Naive thymus-derived CD4-positive, alpha-beta T cell (primary cell): ENCODE results near the gene GLIS1. TPM values are rescaled to one million over a fixed set of nuclear protein-coding genes. Genes with fewer than 3 reads are reported as not detected.

Source experiments
- ATAC-seq: fragments of 150-1000 bp; cut with Tn5 transposase; 2 replicates; pipeline ENCODE4 v1.10.0; 2021; ENCODE audit warnings: mild to moderate bottlenecking, moderate library complexity
- CTCF ChIA-PET: fragments of 350-600 bp; sonication (Branson Sonifier 250); formaldehyde crosslinking; loops from one replicate; lab custom pipeline; 2021; ENCODE audit warnings: antibody characterized with exemption; lab: Charles Lee
- POLR2A ChIA-PET: fragments of 350-600 bp; sonication (Branson Sonifier 250); formaldehyde crosslinking; loops from one replicate; lab custom pipeline; 2021; ENCODE audit warnings: antibody characterized with exemption, inconsistent platforms; lab: Charles Lee
- DNase-seq, 9 donors: peaks; one replicate each; pipeline versions ENCODE4 v3.0.0 to v3.0.0-alpha.2; 2020 to 2022; ENCODE audit warnings: mixed read lengths in 1 of 9
- H3K27ac ChIP-seq: one replicate; pipeline ENCODE4 v1.7.0; 2013; ENCODE audit warnings: mild to moderate bottlenecking, low read depth, low read length, moderate library complexity
- H3K27me3 ChIP-seq, 2 donors: one replicate each; pipeline ENCODE4 v1.7.0; 2013; ENCODE audit warnings: low read length in 2 of 2, mild to moderate bottlenecking in 2 of 2, moderate library complexity in 2 of 2; ENCODE audit not compliant: control insufficient read depth in 2 of 2, insufficient read depth in 2 of 2
- H3K36me3 ChIP-seq, 3 experiments: 1 replicate in 2 of 3; 2 replicates in 1 of 3; pipeline ENCODE4 v1.7.0; 2013; ENCODE audit warnings: low read length in 3 of 3, mild to moderate bottlenecking in 3 of 3, moderate library complexity in 1 of 3; ENCODE audit not compliant: insufficient read depth in 3 of 3, control insufficient read depth in 2 of 3
- H3K4me1 ChIP-seq, 2 donors: one replicate each; pipeline ENCODE4 v1.7.0; 2013; ENCODE audit warnings: low read length in 2 of 2, mild to moderate bottlenecking in 2 of 2, moderate library complexity in 1 of 2; ENCODE audit not compliant: control insufficient read depth in 2 of 2, insufficient read depth in 2 of 2
- H3K4me3 ChIP-seq: 2 replicates; pipeline ENCODE4 v1.7.0; 2013; ENCODE audit warnings: mild to moderate bottlenecking, low read length
- H3K9me3 ChIP-seq, 3 experiments: 1 replicate in 2 of 3; 2 replicates in 1 of 3; pipeline ENCODE4 v1.7.0; 2013; ENCODE audit warnings: low read length in 3 of 3; ENCODE audit not compliant: control insufficient read depth in 2 of 3
- H3K27ac Mint-ChIP-seq, 9 donors: one replicate each; pipeline ENCODE4 v1.8.0; 2020 to 2022; ENCODE audit warnings: mixed read lengths in 9 of 9, mild to moderate bottlenecking in 8 of 9, moderate library complexity in 5 of 9, inconsistent platforms in 2 of 9
- H3K27me3 Mint-ChIP-seq, 5 donors: one replicate each; pipeline ENCODE4 v1.8.0; 2021 to 2022; ENCODE audit warnings: mixed read lengths in 5 of 5, mild to moderate bottlenecking in 1 of 5
- H3K36me3 Mint-ChIP-seq, 5 donors: one replicate each; pipeline ENCODE4 v1.8.0; 2020 to 2022; ENCODE audit warnings: mixed read lengths in 5 of 5, mild to moderate bottlenecking in 3 of 5, inconsistent platforms in 1 of 5
- H3K4me1 Mint-ChIP-seq, 7 donors: one replicate each; pipeline ENCODE4 v1.8.0; 2020 to 2022; ENCODE audit warnings: mixed read lengths in 7 of 7, mild to moderate bottlenecking in 3 of 7, inconsistent platforms in 1 of 7
- H3K4me3 Mint-ChIP-seq, 10 donors: one replicate each; pipeline ENCODE4 v1.8.0; 2020 to 2022; ENCODE audit warnings: mild to moderate bottlenecking in 10 of 10, mixed read lengths in 10 of 10, moderate library complexity in 6 of 10, inconsistent platforms in 2 of 10
- H3K9me3 Mint-ChIP-seq, 11 donors: one replicate each; pipeline ENCODE4 v1.8.0; 2020 to 2022; ENCODE audit warnings: mixed read lengths in 11 of 11, mild to moderate bottlenecking in 4 of 11, inconsistent platforms in 1 of 11, moderate library complexity in 1 of 11
- intact Hi-C, 2 donors: fragments of 100-400 bp; cut with micrococcal nuclease; formaldehyde crosslinking; loops; one replicate each; pipeline ENCODE4 v1.15.1; 2023
- polyA plus RNA-seq, 2 donors: library from polyadenylated mRNA; unstranded; fragments of 300-500 nt; fragmentation: Illumina TruSeq; gene quantifications; one replicate each; pipeline ENCODE4 v1.2.3, GENCODE V29; 2021
- total RNA-seq, 6 experiments: library from RNA in 5 of 6; stranded (reverse) in 5 of 6; gene quantifications; 1 replicate in 5 of 6; 2 replicates in 1 of 6; pipeline ENCODE4 v1.2.3 and lab custom pipeline; 2021 to 2026

GLIS1 gene
- total and polyA plus RNA-seq, 7 experiments from 2014 or later, result not detected

DNA sequence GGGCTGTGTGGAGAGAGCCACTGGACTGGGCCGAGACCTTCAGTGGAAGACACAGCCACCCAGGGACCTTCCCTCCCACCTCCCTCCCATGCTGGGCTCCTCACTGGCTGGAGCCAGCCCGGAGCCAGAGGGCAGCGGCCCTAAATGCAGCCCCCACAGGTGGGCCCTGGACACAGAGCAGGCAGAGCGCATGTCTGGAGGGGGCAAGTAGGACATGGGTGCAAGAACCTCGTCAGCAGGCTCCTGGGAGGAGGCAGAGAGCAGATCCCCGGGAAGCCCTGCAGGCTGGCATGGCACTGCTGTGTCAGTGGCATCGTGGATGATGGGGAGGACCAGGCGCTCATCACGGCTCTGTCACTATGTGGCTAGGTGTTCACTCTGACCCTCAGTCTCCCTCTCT lies 234.1 kb downstream of the GLIS1 start:
- no peak for ATAC-seq
- Histone ChIP-seq H3K4me1 (no peaks in the 10 kb centered on the region), H3K36me3 (no peaks in the 10 kb centered on the region), H3K9me3 (no peaks in the 10 kb centered on the region), H3K4me3 (no peak overlapping the region), H3K27me3 (no peaks in the 10 kb centered on the region), H3K27ac (no peak overlapping the region)
- Mint-ChIP-seq H3K9me3 (no peaks in the 10 kb centered on the region), H3K27ac (no peak overlapping the region), H3K36me3 (no peaks in the 10 kb centered on the region), H3K4me1 (peaks cover 0 to 3% (median 0%) of the 10 kb centered on the region in 7 donors), H3K4me3 (no peak overlapping the region), H3K27me3 (peaks cover 0 to 6% (median 0%) of the 10 kb centered on the region in 5 donors)
- ChIA-PET POLR2A (no interaction called here), CTCF (no interaction called here)
- intact Hi-C loops, result no loop called here
- no peak for DNase-seq

DNA sequence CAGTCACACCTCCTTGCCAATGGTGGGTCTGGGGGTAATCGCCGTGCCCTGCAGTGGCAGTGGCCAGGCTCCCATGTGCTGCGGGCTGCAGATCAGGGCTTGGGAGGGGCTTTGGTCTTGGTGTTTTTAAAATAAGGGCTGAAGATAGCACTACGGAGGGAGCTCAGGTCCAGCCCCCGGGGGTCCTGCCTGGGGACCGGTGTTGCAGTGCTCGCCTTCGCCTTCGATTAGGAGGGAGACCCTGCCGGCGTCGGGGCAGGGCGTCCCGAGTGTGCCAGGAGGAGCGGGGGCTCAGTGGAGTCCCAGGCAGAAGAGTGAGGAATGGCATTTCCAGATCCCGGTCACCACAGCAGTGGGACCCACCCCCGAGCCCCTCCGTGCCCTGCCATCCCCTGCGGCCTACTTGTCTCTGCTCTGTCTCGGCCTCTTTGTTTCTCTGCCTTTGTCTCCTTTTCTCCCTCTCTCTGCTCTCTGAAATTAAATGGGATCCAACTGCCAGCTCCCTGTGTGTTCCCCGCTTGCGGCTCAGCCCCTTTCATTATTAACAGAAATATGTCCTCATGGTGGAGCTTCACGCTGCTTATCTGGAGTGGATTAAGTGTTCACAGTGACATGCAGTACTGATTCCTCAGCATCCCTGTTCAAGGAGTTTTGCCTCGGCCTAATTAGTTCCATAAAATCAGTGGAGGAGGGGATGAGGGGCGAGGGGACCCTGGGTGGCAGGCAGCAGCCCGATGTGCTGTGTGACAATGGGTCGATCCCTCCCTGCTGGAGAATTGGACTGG lies 235.3 kb downstream of the GLIS1 start:
- Mint-ChIP-seq H3K9me3 (no peaks in the 10 kb centered on the region), H3K27me3 (peaks cover 0 to 6% (median 0%) of the 10 kb centered on the region in 5 donors), H3K4me3 (no peak overlapping the region), H3K4me1 (peaks cover 0 to 4% (median 0%) of the 10 kb centered on the region in 7 donors), H3K36me3 (no peaks in the 10 kb centered on the region), H3K27ac (no peak overlapping the region)
- Histone ChIP-seq H3K4me1 (peaks cover 0 to 6% of the 10 kb centered on the region in 2 donors), H3K4me3 (no peak overlapping the region), H3K27me3 (no peaks in the 10 kb centered on the region), H3K9me3 (no peaks in the 10 kb centered on the region), H3K27ac (no peak overlapping the region), H3K36me3 (no peaks in the 10 kb centered on the region)
- no peak for ATAC-seq
- intact Hi-C loops, result no loop called here
- CTCF ChIA-PET, result no interaction called here
- no peak for DNase-seq
- POLR2A ChIA-PET, result no interaction called here

DNA sequence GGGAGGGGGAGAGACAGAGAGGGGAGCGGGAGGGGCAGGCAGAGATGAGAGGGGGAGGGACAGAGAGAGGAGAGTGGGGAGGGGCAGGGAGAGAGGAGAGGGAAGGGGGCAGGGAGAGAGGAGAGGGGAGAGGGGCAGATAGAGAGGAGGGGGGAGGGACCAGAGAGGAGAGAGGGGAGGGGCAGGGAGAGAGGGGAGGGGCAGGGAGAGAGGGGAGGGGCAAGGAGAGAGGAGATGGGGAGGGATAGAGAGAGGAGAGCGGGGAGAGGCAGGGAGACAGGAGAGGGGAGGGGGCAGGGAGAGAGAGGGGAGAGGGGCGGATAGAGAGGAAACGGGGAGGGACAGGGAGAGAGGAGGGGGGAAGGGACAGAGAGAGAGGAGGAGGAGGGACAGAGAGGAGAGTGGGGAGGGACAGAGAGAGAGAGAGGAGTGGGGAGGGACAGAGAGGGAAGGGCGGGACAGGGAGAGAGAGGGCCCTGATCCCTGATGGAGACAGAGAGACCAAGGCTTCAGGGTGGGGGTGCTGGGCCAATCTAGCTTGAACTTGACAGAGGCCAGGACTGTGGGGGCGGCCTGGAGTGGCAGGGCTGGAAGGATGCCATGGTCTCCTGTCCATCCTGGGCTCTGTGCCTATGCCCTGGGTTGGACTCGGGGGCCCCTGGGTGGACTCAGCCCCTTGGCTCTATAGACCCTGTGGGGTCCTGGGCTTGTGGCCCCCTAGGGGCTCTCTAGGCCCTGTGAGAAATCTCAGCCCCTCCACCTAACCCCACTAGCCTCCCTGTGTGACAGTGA lies 236.1 kb downstream of the GLIS1 start:
- Histone ChIP-seq H3K9me3 (no peaks in the 10 kb centered on the region), H3K4me3 (no peak overlapping the region), H3K36me3 (no peaks in the 10 kb centered on the region), H3K4me1 (peaks cover 0 to 7% of the 10 kb centered on the region in 2 donors), H3K27me3 (no peaks in the 10 kb centered on the region), H3K27ac (no peak overlapping the region)
- intact Hi-C loops, result no loop called here
- ChIA-PET CTCF (no interaction called here), POLR2A (no interaction called here)
- Mint-ChIP-seq H3K4me1 (peaks cover 0 to 4% (median 0%) of the 10 kb centered on the region in 7 donors), H3K27ac (no peak overlapping the region), H3K27me3 (peaks cover 0 to 6% (median 0%) of the 10 kb centered on the region in 5 donors), H3K4me3 (no peak overlapping the region), H3K36me3 (no peaks in the 10 kb centered on the region), H3K9me3 (no peaks in the 10 kb centered on the region)
- ATAC-seq, result no peak
- DNase-seq, result no peak

DNA sequence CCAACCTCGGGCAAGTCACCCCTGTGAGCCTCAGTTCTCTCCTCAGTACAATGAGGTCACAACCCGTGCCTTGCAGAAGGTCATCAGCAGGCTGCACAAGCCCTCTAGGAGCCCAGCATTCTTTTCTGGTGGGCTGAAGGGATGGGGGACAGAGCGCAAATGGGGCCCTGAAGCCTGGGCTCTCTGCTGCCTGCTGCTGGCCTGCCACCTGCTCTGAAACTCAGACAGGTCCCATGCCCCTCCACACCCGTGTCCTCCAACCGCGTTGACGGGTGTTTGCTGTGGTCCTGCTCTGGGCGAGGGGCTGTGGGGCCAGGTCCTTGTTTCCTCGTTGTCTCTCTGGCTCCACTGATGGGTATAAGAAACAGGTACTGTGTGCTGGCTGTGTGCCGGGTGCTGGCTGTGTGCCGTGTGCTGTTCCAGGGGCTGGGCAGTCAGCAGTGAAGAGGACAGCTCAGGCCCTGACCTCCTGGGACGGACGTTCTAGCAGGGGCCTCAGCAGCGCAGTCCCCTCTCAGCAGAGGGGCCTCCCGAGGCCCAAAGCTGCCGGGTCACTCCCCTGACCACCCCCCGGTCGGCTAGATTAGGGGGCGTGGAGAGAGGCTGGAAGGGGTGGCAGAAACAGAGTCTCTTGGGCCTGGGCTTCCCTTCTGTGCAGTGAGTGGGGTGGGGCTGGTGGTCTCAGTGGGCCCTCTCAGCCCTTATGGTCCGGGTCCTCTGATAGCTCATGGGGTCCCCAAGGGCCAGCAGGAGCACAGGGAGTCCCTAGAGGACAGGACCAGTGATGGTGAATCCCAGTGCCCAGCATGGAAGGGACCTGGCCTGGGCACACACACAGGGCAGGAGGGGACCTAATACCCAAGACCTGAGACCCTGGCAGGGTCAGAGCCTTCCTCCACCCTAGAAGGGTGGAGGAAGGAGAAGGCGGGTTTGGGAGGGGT lies 237.6 kb downstream of the GLIS1 start:
- no peak for DNase-seq
- H3K27ac Mint-ChIP-seq, result no peak overlapping the region
- POLR2A ChIA-PET, result no interaction called here
- H3K27ac ChIP-seq, result no peak overlapping the region
- no peak overlapping the region for H3K4me3 Mint-ChIP-seq
- intact Hi-C loops, result no loop called here
- H3K27me3 ChIP-seq, result no peaks in the 10 kb centered on the region
- H3K36me3 Mint-ChIP-seq, result no peaks in the 10 kb centered on the region
- H3K9me3 Mint-ChIP-seq, result no peaks in the 10 kb centered on the region
- H3K27me3 Mint-ChIP-seq, result peaks cover 0 to 6% (median 0%) of the 10 kb centered on the region in 5 donors
- H3K4me1 Mint-ChIP-seq, result peaks cover 0 to 4% (median 0%) of the 10 kb centered on the region in 7 donors
- CTCF ChIA-PET, result no interaction called here
- H3K4me3 ChIP-seq, result no peak overlapping the region
- H3K9me3 ChIP-seq, result no peaks in the 10 kb centered on the region
- peaks cover 0 to 7% of the 10 kb centered on the region in 2 donors for H3K4me1 ChIP-seq
- no peak for ATAC-seq
- H3K36me3 ChIP-seq, result no peaks in the 10 kb centered on the region

DNA sequence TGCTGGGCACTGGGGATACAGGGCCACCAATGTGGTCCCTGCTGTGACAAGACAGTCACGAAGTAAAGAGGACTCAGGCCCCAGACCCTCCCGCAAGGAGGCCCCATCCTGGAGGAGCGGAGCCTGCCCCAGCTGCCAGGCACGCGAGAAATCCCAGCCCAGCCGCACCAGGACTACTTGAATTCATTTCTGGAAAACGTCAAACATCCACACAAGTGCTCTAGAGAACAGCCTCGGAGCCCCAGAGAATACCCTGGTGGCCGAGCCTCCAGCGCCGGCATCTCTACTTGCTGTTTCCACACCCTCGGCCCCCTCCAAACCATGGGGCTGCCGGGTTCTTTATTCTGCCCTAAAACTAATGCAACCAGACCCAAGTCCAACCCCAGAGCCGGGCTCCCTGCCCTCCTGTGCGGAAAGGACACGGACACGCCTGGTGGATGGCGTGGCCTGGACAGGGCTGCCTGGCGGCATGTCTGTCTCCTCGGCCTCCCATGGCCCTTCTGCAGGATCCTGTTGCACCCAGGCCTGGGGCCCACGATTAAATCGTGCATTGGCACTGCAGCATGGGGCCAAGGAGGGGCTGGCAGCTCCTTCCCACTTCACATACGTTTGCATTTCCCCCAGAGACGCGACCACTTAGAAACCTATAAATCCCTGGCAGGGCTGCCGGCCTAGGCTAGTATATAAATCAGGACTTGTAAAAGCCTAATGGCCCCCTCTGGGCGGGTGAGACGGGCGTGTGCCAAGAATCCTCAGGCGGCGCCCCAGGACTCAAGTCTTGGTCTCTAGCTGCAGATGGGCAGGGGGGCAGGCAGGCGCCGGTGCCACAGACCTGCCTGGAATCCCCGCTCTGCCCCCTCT lies 238.5 kb downstream of the GLIS1 start:
- Mint-ChIP-seq H3K36me3 (no peaks in the 10 kb centered on the region), H3K27ac (no peak overlapping the region), H3K4me1 (peaks cover 0 to 4% (median 0%) of the 10 kb centered on the region in 7 donors), H3K9me3 (peaks cover 0 to under 1% (median 0%) of the 10 kb centered on the region in 11 donors), H3K4me3 (no peak overlapping the region), H3K27me3 (peaks cover 0 to 6% (median 0%) of the 10 kb centered on the region in 5 donors)
- Histone ChIP-seq H3K27me3 (no peaks in the 10 kb centered on the region), H3K4me3 (no peak overlapping the region), H3K4me1 (peaks cover 0 to 7% of the 10 kb centered on the region in 2 donors), H3K27ac (no peak overlapping the region), H3K9me3 (no peaks in the 10 kb centered on the region), H3K36me3 (no peaks in the 10 kb centered on the region)
- ChIA-PET POLR2A (no interaction called here), CTCF (no interaction called here)
- DNase-seq (no peak), ATAC-seq (no peak)
- intact Hi-C loops, result no loop called here
